Measurements from ENCODE around the gene CHIC1.
"Not testable (repeated sequence)": the region's sequence is repeated elsewhere in the genome, so short reads cannot be mapped to it uniquely, and the experiment has no call there.

DNA sequence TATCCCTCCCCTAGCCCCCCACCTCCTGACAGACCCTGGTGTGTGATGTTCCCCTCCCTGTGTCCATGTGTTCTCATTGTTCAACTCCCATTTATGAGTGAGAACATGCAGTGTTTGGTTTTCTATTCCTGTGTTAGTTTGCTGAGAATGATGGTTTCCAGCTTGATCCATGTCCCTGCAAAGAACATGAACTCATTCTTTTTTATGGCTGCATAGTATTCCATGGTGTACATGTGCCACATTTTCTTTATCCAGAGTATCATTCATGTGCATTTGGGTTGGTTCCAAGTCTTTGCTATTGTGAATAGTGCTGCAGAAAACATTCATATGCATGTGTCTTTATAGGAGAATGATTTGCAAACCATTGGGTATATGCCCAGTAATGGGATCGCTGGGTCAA lies 34.8 kb downstream of the CHIC1 start:
- TF ChIP-seq, protein P1, sequence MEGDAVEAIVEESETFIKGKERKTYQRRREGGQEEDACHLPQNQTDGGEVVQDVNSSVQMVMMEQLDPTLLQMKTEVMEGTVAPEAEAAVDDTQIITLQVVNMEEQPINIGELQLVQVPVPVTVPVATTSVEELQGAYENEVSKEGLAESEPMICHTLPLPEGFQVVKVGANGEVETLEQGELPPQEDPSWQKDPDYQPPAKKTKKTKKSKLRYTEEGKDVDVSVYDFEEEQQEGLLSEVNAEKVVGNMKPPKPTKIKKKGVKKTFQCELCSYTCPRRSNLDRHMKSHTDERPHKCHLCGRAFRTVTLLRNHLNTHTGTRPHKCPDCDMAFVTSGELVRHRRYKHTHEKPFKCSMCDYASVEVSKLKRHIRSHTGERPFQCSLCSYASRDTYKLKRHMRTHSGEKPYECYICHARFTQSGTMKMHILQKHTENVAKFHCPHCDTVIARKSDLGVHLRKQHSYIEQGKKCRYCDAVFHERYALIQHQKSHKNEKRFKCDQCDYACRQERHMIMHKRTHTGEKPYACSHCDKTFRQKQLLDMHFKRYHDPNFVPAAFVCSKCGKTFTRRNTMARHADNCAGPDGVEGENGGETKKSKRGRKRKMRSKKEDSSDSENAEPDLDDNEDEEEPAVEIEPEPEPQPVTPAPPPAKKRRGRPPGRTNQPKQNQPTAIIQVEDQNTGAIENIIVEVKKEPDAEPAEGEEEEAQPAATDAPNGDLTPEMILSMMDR (IDR thresholded peaks at IDR 0.05): not testable (repeated sequence)
- not testable (repeated sequence) for TF ChIP-seq ZFX (IDR thresholded peaks at IDR 0.05; ENCODE audit: borderline replicate concordance)

Data from 22Rv1 (cell line).